GM18907 (cell line): ENCODE data around the gene ARL6IP4.
"Not testable (repeated sequence)": the region's sequence is repeated elsewhere in the genome, so short reads cannot be mapped to it uniquely, and the experiment has no call there.

Source experiments
- ATAC-seq: cut with Tn5 transposase; IDR thresholded peaks from one replicate; pipeline ENCODE4 v1.9.1; 2021; ENCODE audit warnings: mild to moderate bottlenecking, moderate library complexity; ENCODE audit not compliant: unreplicated experiment

ARL6IP4 gene

DNA sequence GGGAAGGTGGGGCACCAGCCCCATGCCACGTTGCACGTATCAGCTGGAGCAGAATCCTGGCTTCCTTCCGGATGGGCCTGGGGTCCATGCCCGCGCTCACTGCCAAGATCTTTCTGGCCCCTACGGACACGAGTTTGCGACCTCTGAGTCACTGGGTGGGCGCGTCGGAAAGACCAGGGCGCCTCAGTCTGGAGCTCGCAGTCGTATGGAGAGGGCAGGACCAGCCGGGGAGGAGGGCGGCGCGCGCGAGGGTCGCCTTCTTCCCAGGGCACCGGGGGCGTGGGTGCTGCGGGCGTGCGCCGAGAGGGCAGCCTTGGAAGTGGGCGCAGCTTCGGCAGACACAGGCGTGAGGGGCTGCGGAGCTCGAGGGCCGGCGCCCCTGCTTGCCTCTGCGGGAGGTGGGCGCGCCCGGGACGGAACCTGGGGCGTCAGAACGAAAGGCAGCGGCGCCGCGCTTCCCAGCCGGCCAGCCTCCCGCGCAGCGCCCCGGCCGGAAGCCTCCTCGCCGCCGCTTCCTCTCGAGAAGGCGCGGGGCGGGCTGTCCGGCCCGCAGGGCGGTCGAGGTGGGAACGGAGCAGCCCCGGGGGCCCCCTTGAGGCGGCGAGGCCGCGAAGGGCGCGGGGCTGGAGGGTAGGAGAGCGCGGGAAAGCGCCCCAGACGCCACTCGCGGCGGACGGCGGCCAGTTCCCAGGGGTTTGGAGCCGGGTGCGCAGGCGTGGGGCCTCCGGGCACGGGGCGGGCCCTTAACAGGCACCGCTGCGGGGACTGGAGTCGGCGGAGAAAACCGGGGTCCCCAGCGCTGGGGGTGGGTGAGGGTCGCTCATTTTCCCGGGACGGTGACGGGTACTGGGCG, at the start of gene ARL6IP4:
ARL6IP4 (plus strand) TSS at position 499 of the 853 bp plus-strand sequence. CDS start 459 bp downstream, outside the sequence.
- ATAC-seq, result peak; percentile 56

DNA sequence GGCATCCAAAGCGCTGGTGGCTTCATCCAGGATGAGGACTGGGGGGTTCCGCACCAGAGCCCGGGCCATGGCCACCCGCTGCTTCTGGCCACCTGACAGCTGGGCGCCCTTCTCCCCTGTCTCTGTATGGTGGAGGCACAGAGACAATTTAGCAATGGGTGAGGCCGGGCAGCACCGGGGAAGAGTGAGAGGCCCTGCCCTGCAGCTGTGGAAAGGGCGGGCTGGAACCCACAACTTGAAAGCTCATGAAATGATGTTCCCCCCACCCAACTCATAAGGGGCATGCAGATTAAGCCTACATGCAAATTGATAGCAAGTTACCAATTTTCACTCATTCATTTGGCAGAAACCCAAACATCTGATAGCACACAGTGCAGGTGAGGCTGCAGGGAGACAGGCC, 48.3 kb upstream of the ARL6IP4 start:
- ATAC-seq, result no peak

DNA sequence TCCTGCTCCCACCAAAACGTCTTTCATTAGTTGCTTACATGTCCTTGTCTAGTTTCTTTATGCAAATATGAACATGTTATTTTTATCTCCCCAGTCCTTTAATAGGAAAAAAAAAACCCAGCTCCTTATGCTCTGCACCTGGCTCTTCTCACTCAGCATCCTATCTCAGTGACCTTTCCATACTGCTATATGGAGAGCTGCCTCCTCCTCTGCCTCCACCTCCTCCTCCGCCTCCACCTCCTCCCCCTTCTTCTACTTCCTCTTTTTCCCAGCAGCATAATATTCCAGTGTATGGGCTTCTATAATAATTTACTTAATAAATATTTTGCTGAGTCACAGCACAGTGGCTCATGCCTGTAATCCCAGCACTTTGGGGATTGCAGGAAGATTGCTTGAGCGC, 45.8 kb upstream of the ARL6IP4 start:
- no peak for ATAC-seq

DNA sequence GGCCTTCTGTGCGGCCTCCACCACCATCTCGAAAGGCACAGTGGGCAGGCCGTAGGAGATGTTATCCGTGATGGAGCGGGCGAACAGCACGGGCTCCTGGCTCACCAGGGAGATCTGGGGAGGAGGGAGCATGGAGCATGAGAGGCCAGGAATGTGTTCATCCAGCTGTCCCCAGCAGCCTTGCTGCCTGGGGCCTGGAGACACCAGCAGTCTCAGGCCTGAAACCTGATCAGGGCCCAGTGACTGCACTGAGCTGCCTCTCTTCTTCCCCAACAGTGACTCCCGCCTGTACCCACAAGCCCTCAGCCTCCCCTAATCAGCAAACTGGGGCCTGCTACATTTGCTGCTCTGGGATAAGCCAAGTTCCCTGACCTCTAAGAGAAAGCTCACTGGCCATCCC, 45.2 kb upstream of the ARL6IP4 start:
- ATAC-seq, result no peak

DNA sequence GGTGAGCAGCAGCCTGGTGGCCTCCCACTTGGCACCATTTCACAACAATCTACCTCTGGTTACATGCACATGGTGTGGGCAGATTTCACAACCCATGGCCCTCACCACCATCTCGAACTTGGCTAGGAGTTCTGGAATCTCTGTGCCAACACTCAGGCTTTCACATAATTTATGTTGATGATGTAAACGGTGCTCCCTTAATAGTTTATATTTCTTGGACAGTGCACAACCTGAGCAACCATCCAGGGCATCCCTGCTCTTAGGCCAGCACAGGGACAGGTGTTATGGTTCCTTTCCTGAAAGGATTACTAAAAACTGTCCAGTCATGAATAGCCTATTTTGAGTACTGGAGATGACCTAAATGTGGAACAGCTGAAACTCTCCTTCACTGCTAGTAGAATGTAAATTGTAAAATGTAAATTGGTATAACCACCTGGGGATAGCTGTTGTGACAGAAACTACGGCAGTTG, 42.8 kb upstream of the ARL6IP4 start:
- ATAC-seq, result no peak

DNA sequence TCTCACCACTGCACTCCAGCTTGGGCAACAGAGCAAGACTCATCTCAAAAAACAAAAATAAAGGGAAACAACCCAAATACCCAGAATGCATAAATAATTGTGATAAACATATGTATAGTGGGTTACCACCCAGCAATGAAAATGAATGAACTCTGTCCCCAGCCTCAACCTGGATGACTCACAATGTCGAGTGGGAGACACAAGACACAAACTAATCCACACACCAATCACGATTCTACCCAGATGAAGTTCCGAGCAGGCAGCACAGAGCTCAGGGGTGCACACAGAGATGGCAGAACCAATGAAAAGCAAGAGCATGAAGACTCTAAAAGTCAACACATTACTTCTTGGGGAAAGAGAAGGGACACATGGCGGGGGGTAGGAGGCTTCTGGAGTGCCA, 41.4 kb upstream of the ARL6IP4 start:
- ATAC-seq, result no peak

DNA sequence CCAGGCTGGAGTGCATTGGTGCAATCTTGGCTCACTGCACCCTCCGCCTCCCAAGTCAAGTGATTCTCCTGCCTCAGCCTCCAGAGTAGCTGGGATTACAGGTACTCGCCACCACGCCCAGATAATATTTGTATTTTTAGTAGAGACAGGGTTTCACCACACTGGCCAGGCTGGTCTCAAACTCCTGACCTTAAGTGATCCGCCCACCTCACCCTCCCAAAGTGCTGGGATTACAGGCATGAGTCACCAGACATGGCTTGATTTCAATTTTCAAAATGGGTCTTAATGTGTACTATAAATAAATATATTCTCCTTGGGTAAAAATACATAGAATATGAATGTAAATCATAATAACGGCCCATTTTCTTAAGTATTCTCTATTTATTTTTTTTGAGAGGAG, 39.1 kb upstream of the ARL6IP4 start:
- not testable (repeated sequence) for ATAC-seq

DNA sequence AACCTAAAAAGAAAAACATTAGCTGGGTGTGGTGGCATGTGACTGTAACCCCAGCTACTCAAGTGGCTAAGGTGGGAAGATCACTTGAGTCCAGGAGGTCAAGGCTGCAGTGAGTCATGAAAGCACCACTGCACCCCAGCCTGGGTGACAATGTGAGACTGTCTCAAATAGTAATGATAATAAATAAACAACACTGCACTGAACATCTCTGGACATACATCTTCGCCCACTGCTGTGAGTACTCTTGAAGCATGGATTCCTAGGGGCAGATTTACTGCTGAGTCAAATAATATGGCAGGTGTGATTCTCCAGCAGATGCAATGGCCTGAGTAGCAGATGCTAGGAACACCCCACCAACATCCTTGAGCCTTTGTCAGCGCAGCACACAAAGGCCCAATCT, 37.8 kb upstream of the ARL6IP4 start:
- ATAC-seq, result no peak

DNA sequence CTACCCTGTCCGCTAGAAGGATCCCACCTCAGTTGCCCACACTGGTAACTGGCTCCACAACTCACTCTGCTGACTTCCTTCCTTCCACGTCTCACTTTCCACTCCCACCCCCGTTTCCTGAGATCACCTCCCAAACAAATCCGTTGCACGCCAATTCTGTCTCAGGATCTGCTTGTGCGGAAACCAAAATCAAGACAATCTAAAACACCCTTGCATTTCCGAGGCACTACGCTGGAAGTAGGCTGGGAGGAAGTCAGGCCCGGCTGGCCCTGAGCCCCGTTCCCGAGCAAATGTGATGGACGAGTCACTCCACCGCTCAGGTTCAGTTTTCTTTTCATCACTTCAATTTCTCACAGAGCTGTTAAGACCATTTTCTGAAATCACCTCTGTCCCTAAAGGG, 37.3 kb upstream of the ARL6IP4 start:
- ATAC-seq, result no peak

DNA sequence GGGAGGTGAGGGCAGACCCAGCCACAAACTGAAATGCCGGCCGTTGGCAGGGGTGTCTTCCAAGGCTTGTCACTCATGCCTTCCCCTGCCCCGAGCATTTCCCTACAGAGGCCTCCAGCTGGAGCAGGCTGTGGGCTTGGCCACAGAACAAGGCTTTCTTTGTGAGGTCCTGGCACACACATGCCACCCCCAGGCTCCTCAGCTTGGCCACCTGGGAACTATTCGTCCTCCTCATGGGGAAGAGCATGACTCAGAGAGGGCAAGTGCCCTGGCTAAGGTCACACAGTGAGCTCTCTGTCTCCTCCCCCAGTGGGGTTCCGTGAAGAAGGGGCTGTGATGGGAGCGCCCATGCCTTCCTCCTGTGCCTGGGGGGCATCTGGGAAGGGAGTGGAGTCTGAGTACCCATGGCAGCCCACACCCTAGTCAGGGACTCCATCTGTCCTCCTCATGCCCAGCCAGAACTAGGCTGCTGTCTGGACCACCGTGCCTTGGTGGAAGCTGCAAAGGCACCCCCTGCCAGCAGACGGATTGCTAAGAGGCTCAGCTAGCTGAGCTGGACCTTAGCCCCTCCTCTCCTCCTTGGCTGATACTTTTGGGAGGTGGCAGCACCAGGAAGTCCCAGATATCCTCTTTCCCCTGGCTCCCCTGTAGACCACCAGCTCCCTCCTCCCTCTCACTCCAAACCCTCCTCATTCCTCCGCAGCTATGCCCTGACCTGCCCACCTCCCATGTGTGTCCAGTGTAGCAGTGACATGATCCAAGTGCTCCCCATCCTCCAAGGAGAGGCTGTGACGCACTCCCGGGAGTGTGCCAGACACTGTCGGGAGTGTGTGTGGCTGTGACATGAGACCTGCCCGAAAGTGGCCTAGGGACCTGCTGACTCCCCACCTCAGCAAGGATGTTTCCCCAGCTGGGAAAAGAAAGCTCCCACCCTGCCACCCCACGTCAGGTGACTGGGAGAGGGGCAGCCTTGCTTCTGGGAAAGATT, 35.6 kb upstream of the ARL6IP4 start:
- ATAC-seq, result no peak

DNA sequence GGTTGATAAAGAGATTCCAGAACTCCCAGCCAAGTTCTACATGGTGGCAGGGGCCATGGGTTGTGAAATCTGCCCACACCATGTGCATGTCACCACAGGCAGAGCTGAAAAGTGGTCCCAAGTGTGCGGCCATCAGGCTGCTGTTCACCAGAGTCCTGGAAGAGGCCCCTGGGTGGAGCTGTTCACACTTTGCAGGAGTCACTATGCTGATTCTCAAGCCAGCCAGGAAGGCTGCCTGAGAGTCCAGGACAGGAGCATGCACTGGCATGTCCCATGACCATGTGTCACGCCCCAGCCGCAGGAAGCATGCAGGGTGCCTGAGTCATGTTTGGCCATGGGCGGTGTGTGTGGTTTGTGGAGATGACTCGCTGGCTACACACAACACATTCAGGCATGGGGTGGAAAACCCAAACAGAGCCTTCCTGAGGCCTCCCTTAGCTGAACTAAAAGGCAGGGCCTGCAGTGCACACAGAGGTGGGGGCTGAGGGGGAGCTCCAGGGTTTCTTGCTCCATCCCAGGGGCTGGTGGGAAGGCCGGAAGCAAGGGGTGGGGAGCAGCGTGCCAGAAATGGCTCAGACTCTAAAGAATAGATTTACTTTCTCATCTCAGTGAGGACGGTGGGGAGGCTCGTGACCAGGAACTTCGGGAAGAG, 33.7 kb upstream of the ARL6IP4 start:
- ATAC-seq, result peak; percentile 78

DNA sequence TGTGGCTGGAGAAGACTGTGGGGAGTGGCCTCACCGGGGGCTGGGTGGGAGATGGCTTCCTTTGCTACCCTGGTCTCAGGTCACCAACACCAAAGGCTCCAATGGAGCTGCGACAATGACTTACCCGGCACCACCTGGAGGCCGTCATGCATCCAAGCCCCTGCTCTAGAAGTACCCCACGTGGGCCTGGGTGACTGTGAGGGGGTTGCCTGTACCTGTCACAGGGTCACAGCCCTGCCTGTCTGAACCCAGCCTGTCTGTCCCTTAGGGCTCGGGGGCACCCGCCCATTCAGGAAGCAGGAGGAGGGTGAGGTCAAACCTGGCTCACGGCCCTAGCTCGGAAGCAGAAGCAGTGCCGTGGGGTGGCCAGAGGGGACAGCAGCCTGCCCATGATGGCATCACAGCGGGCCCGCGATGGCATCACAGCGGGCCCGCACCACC, 33.1 kb upstream of the ARL6IP4 start:
- ATAC-seq, result peak; percentile 13

DNA sequence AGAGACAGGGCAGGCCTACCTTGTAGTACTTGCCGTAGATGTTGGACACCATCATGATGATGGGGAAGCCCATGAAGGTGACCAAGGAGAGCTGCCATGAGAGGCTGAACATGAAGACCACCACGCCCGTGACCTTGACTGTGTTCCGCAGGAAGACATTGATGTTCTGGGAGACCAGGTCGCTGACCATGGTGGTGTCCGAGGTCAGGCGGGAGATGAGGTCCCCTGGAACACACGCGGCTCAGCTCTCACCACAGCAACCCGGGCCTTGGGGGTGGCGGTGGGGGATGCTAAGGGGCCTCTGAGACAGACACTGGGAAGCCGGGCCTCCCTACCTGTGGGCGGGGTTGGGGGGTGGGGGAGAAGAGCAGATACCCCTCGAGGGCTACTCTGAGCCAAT, 31.9 kb upstream of the ARL6IP4 start:
- no peak for ATAC-seq

DNA sequence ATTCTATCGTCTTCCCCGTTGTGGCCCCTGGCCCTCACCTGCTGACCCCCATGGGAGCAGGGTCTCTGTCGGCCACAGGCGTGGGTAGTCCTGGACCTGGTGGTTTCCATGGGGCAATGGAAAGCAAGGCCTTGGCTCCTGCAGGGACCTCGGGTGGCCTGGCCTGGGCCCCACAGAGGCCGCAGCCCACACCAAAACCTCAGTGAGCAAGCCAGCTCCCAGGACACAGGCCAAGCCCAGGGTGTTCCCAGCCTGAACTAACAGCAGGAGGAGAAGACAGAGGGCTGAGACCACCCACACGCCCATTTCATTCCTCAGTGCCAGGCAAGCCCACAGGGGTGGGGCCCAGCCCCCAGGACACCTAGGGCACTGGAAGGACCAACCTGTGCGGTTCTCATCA, 31.1 kb upstream of the ARL6IP4 start:
- no peak for ATAC-seq

DNA sequence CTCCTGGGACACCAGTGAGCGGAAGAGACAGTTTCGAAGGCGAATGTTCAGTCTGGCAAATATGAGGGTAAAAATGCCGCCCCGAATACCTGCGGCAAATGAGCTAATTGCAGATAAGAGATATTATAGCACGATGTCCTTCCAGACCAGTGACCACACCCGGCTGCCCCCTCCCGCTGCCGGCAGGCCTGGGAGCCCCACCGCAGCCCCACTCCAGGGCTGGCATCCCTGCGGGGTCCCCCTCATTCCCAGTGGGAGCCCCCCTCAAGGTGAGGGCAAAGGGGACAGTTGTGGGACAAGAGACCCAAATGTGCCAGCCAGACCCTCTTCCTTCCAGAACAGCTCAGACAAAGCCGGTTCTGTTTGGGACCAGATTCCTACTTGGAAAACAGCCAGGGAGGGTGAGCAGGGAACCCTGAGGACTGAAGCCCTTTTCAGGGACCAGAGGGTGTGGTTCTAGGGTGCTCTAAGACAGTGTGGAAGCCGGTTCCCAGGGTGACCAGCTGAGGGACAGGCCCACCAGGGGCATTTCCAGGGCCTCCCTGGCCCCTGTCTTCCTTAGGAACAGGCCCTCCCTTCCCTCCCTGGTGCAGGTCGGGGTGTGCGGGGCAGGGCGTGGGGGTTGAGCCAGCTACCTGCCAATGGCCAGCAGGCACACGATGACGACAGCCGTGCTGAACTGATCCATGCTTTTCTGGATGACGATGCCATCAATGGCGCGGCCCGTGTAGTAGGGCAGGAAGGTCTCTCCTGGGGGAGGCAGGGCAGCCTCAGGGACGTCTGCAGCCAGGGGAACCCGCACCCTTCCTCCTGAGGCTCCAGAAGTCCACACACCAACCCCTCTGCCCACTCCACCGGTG, 30.4 kb upstream of the ARL6IP4 start:
- no peak for ATAC-seq

DNA sequence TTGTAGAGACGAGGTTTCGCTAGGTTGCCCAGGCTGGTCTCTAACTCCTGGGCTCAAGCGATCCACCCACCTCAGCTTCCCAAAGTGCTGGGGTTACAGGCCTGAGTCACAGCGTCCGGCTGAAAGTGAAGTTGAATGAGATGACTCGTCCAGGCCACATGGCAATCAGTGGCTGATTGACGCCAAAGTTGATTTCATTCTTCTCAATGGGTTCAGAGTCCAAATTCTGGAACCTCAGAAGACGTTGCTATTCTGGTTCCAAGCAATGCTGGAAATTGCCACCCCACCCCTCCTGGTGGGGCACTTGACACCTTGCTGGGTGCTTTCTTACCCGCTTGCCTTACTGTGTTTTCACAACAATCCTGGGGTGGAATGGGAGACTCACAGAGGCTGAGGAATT, 29.1 kb upstream of the ARL6IP4 start:
- ATAC-seq, result no peak

DNA sequence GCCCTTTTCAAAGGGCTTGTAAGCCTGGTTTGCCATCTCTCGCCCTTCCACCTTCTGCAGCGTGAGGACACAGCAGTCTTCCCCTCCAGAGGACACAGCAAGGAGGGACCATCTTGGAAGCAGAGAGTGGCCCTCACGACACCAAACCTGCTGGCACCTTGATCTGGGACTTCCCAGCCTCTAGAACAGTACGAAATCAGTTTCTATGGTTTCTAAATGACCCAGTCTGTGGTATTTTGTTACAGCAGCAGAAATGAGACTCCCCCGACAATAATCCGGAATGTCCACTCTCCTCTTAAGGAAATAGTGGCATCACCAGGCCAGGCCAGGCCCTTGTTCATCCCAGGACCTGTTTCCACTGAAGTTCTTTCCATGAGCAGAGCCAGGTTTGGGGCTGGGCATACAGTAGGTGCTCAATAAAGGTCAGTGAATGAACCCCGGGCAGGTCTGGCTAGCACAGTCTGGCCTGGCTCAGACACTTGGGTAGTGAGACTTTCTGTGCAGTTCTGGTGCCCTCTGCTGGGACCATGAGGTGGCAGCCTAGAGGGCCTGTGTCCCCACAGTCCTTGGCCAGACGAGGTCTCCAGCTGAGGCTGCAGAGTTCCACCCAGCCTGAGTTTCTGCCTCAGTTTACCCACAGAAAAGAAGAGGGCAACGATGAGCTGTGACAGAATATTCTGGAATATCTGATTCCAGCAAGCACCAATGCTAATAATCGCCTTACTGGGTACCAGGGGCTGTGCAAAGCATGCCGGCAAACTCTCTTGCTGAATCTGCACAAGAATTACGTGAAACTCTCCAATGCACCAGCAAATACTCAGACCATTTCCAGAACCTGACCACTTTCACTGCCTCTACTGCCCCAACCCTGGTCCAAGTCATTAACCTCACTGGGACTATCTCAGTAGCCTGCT, 28.2 kb upstream of the ARL6IP4 start:
- ATAC-seq, result peak; percentile 63

DNA sequence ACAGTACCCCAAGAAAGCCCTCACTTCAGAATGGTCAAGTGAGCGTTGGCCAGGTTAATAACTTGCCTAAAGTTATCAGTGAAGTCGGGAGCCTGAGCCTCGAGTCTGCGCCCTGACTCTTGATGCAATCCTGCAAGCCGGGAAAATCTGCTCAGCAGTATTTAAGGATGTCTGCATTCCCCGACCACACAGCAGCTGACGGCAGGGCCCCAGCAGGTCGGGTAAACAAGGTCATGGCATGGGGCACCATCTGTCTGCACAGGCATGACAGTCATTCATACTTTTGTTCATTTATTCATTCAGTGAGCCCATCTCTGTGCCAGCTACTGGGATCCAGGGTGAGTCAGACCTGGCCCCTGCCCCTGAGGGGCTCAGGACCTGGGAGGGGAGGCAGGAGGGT, 25.3 kb upstream of the ARL6IP4 start:
- ATAC-seq, result no peak

DNA sequence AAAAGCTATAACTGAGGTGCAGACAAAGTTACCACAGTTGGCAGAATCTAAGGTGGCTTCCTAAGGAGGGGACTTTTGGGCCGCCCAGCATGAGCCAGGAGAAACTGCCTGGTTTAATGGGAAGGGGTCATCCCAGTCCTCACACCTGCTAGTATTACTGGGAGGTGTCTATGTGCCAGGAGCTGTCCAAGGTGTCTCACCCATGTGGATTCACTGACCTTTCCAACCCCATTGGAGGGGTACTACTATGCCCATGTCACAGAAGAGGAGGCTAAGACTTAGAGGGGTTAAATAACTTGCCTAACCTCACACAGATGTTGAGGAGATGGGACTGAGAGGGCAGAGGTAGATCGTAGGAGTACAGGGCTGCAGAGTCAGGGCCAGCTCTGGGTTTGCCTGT, 24.4 kb upstream of the ARL6IP4 start:
- ATAC-seq, result no peak
